Suppressor macrophage (primary cell): ENCODE results near the gene RRAGD.
"Not testable (repeated sequence)": the region's sequence is repeated elsewhere in the genome, so short reads cannot be mapped to it uniquely, and the experiment has no call there.

Experiments used
- DNase-seq, 4 experiments: peaks; one replicate each; pipeline ENCODE4 v3.0.0-alpha.2; 2020 to 2022

Gene RRAGD

GRCh38 chr6:89411145-89412070 lies 665 bp downstream of the RRAGD start:
- DNase-seq: peak; percentile 45 to 71 (median 62)

DNA sequence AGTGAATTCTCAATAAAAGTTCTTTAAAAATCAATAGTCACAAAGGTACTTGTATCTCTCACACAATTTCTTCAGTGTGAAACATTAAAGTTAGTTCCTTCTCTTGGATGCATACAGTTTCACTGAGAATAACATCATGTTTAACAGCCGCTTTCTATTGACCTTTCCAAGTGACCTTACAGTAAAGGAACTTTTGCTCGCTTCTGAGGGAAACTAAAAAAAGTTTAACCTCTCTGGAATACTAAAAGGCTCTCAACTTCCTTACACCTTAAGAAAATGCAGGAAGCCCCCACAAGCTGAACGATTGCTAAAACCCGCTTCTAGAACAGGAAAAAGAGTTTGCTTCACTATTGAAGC lies 1.3 kb downstream of the RRAGD start:
- peak in 2 of 4 experiments; percentile 36 to 49 for DNase-seq

DNA sequence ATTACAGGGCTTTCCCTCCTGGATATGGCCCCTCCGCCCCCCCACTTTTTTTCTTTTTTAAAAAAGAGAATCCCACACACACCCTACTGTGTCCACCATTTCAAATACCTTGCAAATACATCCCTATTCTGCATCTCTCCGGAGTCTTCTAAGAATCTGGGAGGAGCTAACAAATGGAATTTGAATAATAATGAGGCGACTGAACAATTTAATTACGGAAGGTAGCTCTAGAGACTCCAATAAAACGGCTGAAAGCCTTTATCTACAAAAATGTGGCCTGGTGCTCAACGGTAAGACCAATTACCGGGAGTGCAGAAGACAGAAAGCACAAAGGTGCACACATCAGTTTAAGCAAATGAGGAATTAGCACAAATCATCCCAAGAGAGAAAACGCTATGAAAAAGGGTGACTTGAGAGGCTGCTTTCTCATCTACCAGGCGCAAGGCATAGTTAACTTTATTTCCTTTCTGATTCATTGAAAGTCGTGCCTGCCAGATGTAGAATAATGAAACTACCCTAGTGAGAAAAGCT lies 1.8 kb downstream of the RRAGD start:
- DNase-seq: peak in 1 of 4 experiments; percentile 10

DNA sequence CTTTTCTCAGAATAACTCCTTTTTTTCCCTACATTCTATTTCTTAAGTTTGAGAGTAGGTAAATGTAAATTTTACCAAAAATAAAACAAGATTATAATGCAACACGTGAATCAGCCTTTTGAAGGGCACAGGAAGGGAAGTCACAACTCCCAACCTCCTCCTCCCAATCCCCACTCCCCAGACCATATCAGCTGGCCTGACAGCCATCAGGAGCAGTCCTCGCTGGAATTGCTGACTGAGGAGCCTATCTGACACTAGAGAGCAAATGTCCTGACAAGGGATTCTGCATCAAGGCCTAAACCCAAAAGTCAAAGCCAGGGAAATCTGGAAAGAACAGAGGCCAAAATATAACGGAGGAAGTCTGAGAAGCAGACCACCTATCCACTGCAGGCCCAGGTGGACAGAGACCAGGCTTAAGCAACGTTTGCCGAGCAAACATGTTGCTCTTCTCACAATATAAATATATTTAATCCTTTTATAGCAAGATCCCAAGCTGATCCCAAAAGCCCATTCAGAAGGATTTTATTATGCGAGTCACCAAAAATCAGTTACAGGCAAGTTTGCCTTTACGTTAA lies 2.5 kb downstream of the RRAGD start:
- DNase-seq: peak in 2 of 4 experiments; percentile 19 to 21

GRCh38 chr6:89406141-89406540 lies 5.9 kb downstream of the RRAGD start:
- DNase-seq: peak; percentile 18 to 65 (median 48)

DNA sequence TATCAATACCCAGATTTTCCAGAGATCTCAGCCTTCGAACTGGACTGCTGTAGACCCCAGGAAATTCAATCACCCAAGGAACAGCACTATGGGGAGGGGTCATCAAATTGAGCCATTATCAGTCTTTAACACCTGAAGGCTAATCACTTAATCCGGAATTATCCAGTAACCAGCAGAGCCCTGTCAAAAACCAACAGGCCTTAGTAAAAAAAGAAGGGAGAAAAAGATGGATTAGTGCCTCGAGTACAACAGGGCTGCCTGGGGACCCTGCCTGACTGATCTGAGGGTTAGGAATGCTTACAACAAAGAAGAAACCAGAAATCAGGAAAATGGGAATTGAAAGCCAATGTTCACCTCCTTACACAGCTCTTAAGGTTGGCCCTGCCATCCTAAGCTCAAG lies 7.6 kb downstream of the RRAGD start:
- no peak for DNase-seq

DNA sequence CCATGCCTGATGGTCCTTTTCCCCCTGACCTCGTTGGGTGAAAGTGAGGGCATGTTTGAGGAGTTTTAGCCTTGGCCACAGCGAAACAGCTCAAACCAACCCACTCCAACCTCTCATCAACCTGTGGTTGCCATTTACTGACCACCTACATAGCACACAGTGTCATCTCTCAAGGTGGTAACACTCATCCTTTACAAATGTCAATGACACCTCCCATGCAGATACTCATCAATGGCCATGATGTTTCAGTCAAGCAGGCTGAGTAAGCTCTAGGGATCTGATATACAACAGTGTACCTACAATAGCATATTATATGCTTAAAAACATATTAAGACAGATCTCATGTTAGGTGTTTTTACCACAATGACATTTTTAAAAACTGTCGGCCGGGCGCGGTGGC lies 9.3 kb downstream of the RRAGD start:
- DNase-seq: no peak

DNA sequence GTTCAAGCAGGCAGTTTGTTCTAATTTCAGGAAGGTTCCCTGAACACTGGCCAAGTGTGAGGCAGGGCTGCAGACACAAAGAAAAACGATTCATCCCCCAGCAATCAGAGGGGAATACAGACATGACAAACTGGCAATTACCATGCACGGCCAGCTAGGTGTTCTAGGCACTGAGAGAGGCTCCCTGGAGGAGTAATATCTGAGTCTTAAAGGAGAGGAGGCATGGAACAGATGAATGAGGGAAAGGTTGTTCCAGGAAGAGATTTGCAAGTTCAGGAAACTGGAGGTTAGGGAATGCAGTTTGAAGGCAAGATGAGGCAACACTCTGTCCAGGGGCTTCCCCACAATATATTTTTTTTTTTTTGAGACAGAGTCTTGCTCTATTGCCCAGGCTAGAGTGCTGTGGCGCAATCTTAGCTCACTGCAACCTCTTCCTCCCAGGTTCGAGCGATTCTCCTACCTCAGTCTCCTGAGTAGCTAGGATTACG lies 11.1 kb downstream of the RRAGD start:
- DNase-seq: peak in 2 of 4 experiments; percentile 9 to 47

- no peak for DNase-seq
Measured at GRCh38 chr6:89400050-89400449, 12.0 kb downstream of the RRAGD start.

GRCh38 chr6:89398762-89399525 lies 13.1 kb downstream of the RRAGD start:
- no peak for DNase-seq

DNA sequence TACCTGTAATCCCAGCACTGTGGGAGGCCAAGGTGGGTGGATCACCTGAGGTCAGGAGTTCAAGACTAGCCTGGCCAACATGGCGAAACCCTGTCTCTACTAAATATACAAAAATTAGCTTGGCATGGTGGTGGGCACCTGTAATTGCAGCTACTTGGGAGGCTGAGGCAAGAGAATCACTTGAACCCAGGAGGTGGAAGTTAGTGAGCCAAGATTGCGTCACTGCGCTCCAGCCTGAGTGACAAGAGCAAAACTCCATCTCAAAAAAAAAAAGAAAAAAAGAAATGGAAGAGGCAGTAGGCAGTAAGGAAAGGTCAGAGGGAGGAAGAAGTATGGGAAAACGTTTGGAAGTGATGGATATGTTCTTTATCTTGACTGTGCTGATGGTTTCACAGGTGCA lies 14.2 kb downstream of the RRAGD start:
- not testable (repeated sequence) for DNase-seq

DNA sequence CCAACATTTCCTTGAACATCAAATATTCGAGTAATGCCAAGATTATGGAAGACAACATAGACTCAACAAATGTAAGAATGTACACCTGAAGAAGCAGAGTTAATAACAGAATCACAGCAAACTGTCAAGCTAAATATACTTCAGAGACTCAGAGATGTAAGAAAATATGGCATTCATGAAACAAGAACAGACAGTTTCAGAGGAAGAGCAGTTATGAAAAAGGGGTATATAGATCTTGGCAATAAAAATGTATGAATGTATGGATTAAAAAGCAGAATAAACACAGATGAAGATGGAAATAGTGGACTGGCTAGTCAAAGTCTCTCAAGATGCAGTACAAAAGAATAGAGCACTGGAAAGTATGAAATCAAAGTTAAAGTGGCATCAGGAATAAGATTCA lies 18.4 kb downstream of the RRAGD start:
- DNase-seq: no peak

DNA sequence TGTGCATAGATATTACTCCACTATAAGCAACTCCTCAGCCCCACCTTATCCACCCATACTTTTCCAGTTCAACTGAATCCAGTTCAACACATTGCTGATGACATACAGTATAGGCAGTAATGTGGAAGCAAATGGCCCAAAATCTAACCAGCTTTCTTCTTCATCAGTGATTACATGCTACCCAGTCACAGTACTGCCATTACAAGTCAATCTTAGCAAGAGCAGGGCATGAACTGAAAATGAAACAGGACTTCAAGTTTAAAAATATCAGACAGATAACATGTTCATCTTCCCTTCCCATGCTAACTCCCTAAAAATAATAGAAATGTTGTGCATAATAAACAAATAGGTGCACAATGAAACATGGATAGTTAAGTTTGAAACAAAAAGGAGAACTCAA lies 19.2 kb downstream of the RRAGD start:
- no peak for DNase-seq

DNA sequence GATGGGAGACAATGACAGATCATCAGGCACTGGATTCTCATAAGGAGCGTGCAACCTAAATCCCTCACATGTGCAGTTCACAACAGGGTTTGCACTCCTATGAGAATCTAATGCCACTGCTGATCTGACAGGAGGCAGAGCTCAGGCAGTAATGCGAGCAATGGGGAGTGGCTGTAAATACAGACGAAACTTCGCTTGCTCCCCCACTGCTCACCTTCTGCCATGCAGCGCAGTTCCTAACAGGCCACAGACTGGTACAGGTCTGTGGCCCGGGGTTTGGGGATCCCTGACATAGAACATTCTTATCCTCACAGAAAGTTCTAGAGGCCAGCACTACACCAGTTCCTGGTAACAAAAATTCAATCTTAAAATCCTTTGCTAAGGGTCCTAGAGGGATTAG lies 23.2 kb downstream of the RRAGD start:
- no peak for DNase-seq

DNA sequence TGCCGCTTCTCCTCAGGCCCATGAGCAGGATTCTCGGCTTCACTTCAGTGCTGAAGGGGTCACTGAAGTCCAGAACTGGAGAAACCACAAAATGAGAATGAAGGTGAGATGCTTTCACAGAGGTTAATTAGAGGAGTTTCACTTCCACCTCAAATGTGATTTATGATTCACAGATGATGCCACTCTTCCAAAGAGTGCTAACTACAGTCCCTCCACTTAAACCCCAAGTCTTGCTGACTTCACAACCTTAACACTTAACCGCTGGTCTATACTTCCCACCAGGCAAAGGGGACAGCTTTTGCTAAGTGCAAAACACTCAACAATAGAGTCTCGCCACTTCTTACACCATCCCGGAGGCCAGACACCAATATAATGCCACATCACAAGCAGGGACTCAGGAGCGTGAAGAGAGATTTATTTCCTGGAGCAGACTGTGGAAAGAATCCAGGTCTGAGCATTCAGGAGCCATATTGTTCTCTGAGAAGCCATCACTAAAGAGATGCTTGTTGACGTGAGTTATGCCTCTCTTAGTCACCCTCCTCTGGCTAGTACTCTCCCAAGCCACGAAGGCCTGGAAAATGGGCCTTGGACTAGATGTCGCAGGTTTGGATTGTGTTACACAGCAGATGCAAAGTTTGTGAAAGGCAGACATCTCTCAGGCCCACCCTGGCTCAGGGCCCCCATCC lies 24.4 kb downstream of the RRAGD start:
- DNase-seq: no peak

GRCh38 chr6:89386917-89387491 lies 25.1 kb downstream of the RRAGD start:
- no peak for DNase-seq

GRCh38 chr6:89385846-89386245 lies 26.2 kb downstream of the RRAGD start:
- DNase-seq: no peak

- peak in 2 of 4 experiments; percentile 39 to 48 for DNase-seq
Measured at GRCh38 chr6:89385156-89385667, 26.9 kb downstream of the RRAGD start.

DNA sequence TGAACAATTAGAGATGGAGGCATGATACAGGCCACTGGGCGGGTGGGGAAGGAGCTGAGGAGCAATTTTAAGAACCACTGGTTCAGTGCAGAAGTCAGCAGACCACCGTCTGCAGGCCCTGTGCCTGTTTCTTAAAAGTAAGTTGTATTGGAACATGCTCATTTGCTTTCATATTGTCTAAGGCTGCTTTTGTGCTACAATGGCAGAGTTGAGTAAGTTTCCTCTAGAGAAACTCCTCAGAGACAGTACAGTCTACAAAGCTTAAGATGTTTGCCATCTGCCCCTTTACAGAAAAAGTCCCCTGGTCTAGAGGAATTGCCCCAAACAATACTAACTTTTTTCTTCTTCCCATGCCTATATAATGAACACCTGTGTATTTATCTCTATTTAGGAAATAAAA lies 31.0 kb downstream of the RRAGD start:
- no peak for DNase-seq

- DNase-seq: peak; percentile 49 to 89 (median 70)
Measured at GRCh38 chr6:89379281-89379680, 32.8 kb downstream of the RRAGD start.

GRCh38 chr6:89378628-89379027 lies 33.4 kb downstream of the RRAGD start:
- no peak for DNase-seq
